GM21576 (cell line): ENCODE results near the gene NCKAP5.
"Not testable (repeated sequence)": the region's sequence is repeated elsewhere in the genome, so short reads cannot be mapped to it uniquely, and the experiment has no call there.

Experiments used
- ATAC-seq: cut with Tn5 transposase; IDR thresholded peaks from one replicate; pipeline ENCODE4 v1.9.1; 2021; ENCODE audit warnings: mild to moderate bottlenecking, moderate library complexity; ENCODE audit not compliant: unreplicated experiment

The NCKAP5 gene

DNA sequence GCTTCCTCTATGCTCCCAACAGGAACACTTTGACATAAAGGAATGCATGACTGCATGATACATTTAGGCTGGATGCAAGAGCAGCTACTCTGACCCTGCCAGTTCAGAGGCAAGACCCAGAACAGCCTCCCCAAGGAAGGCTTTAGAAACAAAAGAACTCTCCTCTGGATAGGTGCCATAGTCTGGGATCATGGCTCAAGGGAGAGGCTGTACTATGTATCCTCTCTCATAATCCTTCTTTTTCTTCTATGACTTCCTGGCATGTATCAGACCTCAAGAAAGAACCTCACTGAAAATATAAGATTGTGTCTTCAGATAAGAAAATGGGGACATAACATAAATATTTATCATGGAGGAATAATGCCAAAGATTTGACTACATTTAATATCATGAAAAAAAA, 704.3 kb downstream of the NCKAP5 start:
- no peak for ATAC-seq

DNA sequence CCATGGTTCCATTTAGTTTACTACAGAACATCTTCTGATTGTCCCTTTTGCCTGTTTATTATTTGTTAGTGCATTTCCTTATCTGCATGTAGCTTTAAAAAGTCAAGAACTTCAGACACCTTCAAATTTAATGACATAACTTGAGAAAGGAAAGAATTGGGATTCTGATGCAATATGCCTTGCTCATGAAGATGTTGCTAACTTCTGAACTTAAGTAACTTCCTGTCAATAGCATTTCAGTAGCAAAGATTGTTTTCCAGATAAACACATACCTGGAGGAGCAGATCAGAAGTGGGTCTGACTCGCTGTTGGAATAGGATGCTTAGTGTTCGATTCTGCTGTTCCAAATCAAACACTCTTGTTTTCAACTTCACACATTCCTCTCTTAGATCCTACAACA, 708.0 kb downstream of the NCKAP5 start:
- no peak for ATAC-seq

DNA sequence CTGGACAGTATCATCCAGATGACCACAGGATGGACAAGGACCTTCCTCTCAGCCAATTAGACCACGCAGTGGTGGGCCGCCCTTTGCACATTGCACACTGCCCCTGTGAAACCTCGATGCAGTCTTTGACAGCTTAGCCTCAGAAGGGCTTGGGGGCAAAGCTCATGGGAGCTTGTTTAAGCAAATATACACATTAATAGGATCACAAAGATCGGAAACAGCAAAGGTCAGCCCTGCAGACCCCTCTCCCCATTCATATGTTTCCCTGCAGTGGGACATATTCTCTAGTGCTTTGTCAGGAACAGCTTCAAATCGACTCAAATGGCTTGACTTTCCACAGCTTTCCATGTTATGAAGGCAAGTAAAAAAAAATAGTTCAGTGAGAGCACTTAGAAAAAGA, 708.7 kb downstream of the NCKAP5 start:
- no peak for ATAC-seq

DNA sequence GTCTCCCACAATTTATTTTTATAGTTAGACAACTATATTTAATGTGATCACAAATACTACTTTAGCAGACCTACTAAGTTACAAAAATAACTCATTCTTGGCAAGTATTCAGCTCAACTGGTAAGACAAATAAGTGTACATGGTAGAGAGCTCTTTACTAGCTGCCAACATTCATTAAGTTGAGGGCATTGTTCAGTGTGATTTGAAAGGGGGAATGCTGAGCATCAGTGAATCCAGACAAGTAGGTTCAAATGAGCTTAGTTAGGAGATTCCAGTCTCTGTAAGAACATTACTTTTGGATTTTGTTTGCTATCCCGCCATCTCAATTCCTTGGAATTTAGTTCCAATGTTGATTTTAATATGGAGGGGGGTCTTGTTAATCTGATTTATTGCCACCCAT, 710.9 kb downstream of the NCKAP5 start:
- no peak for ATAC-seq

DNA sequence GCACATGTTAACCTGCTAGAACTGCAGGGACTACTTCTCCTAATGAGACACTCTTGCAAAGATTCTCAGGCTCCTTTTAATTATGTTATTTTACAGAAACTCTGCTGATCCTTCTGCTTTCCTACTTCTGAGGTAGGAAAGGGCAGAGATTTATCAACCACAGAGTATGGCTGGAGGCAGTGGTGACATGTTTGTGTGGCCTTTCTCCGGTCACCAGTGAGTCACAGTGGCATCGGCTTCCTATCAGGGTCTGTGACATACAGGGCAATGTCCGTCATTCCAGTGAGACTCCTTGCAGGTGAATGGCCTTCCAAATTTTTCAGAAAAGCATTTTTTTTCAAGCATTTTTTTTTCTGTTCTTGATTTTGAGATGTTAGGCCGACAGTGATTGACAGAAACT, 717.6 kb downstream of the NCKAP5 start:
- ATAC-seq, result no peak

DNA sequence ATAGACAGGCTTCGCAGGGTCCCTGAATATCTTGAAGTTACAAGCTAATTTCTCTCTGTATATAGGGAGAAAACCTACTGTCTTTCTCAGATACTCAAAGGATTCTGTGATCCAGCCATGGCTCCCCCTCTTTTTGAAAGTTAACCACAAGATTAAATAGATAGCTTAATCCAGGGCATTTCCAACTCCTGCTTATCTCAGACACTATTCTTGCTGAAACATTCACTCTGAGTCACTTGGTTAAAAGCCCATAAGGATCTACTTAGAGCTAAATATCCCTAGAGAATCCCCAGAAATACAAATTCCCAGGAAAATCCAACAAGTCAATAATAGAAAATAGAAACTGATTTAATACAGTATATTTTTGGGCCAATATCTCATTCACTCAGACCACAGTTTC, 719.1 kb downstream of the NCKAP5 start:
- no peak for ATAC-seq

DNA sequence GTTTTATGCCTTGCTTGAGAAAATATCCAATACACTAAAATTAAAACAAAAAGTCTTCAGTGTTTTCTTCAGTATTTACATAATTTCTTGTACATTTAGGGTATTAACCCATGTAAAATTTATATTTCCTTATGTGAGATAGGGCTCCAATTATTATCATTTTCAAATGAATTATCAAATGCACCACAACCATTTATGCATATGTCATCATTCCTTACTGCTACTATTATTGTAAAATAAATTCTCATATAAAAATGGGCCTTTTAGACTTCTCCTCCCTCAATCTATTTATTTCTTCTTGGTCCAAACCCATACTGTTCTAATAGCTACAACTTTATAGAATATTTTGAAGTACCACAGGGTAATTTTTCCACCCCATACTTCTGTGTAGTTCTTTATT, 722.9 kb downstream of the NCKAP5 start:
- no peak for ATAC-seq

DNA sequence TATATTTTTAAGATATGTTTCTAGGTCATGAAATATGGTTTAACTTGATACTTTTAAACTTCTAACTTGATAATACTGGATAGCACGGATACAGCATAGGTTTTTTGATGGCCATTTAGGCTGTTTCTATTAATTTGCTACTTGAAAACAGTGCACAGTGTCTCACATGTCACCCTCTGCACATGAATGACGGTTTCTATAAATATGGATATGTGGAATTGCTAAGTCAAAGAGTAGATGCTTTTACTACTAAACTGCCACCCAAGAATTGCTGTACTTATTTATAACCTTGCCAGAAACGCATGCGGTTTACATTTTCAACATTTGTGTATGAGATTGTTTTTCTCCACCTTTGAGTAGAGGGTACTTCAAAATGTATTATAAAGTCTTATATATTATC, 723.7 kb downstream of the NCKAP5 start:
- no peak for ATAC-seq

DNA sequence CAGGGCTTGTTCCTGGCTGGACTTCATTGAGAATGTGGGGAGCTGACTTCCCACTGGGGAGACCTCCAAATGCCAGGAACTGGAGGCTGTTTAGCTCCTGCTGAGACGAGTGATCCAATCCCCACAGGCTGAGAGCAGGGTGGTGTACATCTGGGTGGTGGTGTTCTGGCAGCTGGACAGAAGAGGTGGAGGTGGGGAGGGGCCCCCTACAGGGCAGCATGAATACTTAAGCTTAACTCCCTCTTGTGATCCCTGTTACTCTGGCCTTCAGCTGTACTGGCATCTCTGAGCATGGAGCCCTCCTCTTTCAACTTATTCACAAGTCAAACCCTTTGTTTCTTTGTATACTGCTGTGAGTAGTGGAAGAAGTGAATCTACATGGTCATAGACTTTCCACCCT, 730.5 kb downstream of the NCKAP5 start:
- no peak for ATAC-seq

DNA sequence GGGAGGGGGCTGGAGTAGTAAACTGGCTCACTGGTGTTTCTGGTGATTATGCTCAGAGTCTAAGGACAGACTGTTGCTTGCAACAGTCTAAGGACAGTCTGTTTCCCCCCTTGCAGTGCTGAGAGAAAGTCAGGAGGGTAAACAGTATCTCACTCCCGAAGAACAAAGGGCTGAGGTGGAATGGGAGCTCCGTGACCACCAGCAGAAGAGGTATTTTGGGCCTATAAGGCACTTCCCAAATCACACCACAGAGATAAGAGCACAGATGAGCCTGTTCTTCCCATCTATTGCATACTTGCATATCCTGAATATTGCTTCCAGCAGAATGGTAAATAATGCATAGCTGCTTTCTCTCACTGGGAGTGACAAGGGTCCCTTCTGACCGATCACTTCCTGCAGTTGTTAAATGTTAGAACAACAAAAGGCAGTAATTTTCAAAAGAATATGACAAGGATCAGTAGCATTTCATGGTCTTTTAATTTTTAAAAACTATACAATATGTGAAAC, 737.9 kb downstream of the NCKAP5 start:
- no peak for ATAC-seq

DNA sequence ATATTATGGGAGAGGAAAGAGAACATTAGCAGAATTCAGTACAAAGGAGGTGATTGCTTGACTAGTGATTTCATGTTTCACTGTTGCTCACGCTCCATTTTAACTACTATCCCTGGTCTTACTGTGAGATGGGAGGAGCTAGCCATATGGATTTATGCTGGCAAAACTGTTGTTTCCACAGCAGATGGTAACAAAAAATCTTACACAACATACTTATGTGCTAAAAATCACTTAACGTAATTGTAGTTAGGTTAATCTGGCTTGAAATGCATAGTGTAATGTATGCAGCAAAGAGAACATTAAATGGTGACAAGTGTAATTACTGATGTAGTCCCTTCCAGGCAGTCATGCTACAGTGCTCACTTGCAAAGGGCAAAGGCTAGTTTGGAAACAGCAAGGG, 742.7 kb downstream of the NCKAP5 start:
- no peak for ATAC-seq

DNA sequence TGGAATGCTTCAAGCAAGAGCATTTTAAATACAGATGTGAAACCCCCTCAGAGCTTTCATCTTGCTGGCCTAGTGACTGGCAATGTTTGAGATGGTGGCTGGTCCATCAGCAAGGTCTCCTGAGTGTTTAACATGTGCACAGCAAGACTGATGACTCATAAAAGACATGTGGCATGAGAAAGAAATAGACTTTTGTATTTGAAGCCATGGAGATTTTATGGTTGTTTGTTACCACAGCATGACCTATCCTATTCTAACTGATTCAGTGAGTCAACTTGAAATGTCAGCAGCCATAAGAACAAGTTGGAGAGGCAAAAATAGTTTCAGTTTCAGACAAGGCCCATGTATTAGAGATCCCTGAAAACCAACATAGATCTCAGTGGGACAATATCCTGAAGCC, 743.5 kb downstream of the NCKAP5 start:
- no peak for ATAC-seq

DNA sequence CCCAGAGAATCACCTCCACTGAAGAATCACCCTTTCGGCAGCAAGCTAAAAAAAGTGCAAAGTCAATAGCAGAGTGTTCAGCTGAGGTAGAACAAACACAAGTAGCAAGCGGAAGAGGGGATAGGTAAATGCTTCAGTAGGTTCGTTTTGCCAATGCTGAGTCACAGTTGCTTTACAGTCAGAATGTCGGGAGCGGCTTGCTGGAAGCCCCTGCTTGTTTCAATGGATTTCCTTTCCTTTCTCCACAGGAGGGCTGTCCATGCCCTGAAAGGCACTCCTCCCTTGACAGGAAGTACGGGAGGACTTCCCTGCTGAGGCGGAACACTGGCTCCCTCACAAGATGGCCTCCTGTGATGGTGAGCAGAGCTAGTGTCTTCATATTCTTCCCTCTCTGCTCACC, 752.0 kb downstream of the NCKAP5 start:
- ATAC-seq, result no peak

DNA sequence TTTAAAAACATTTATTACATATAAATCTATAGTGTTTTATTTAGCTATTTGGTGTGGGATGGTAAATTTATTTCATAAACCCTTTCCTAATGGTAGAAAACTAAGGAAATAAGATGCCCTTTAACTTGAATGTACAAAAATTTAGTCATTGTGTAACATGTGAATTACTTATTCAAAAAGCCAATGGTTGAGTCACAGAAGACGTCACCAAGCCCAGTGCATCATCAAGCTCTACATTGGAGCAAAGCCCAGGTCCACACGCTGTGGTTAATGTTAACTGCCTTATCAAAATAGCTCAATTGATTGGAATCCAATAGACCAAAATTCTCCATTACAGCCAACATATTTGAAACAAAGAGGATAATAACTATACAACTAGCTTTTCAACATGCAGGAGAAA, 752.7 kb downstream of the NCKAP5 start:
- no peak for ATAC-seq

DNA sequence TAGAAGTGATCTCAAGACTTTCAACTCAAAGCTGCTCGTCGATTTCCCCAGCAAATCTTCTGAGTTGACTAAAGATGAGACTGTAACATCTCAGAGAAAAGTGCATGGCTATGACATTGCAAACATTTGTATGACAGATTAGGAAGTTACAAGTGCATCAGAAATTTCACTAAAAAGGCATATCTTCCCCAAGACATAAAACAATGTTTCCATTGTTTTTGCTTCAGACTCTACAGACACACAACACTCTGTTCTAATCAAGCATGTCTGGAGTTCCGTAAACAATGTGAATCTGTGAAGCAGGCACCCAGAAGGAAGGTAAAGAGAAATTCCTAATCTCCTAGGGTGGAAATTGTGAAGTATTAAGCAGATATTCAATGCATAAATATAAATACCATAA, 753.6 kb downstream of the NCKAP5 start:
- no peak for ATAC-seq

DNA sequence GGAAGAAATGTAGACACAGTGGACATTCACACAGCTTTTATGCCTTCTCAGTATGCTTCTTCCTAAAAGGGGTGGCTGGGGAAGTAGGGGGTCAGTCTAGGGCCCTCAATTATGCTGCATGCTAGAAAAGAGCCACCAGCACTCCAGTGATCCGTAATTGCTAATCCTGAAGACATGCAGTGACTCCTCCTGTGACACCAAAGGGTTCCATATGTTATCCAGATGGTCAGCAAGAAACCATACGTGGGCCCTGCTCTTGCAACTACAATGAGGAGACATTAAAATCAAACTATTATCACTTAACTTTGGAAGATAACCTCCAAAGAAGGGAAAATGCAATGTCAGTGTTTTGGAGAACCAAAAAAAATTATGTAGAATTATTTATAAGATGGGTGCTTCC, 754.8 kb downstream of the NCKAP5 start:
- no peak for ATAC-seq

DNA sequence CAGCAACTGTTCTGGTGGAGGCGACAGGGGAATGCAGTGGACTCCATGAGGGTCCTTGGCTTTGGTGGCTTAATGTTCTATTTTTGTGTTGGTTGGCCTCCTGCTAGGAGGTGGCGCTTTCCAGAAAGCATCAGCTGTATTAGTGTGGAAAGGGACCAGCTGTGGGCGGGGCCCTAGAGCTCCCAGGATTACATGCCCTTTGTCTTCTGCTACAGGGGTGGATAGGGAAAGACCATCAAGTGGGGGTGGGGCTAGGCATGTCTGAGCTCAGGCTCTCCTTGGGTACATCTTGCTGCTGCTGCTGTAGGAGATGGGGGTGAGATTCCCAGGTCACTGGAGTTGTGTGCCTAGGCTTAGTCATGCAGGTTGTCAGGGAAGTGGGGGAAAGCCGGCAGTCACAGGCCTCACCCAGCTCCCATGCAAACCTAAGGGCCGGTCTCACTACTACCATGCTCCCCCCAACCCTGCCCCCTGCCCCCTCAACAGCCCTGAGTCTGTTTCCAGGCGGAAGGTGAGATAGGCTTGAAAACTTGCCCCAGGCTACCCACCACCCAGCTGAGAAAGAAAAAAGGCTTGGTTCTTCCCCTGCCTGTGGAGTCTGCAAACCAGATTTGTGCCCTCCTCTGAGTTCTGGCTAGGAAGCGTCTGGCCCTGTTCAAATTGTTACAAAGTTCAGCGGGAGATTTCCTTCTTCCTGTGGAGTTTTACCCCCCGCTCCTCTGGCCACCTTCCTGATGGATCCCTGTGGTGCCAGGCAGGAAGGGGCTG, 756.9 kb downstream of the NCKAP5 start:
- ATAC-seq, result no peak

DNA sequence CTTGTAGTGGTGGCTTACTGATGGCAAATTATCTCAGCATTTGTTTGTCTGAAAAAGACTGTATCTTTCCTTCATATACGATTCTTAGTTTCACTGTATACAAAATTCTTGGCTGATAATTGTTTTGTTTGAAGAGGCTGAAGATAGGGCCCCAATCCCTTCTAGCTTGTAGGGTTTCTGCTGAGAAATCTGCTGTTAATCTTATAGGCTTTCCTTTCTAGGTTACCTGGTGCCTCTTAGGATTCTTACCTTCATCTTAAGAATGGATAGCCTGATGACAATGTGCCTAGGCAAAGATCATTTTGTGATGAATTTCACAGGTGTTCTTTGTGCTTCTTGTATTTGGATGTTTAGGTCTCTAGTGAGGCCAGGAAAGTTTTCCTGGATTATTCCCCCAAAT, 758.3 kb downstream of the NCKAP5 start:
- not testable (repeated sequence) for ATAC-seq

DNA sequence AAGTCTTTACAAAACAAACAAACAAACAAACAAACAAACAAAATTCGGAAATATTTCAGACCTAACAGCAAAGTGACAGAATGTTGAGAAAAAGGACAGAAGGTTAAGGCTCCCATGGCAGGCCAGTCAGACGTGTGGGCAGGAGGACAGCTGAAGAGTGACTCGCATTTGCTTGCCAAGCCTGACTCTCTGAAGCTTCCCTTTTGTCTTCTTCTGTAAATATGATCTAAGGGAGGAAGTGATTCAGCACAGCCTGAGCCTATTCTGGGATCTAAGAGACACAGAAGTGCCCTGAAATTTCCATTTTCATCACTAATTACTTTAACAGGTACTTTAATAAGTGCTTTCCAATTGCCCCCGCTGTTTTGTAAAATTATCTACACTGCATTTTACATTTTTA, 764.2 kb downstream of the NCKAP5 start:
- no peak for ATAC-seq

DNA sequence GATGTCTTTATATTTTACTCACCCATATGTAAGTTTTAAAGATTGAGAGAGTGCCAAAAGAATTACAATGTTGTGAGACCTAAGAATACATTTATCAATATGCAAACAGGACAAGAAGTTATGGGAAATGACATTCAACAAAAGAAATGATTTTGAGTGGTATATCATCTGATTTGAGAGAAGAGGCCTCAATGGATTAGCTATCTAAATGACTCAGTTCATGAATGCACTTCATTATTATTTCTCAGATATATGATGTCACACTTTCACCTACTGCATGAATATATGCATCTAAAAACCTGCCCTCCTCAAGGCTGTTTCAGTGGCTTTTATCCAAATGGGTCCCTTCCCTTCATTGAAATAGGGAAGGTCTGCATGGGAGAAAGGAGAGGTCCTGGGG, 769.9 kb downstream of the NCKAP5 start:
- no peak for ATAC-seq

DNA sequence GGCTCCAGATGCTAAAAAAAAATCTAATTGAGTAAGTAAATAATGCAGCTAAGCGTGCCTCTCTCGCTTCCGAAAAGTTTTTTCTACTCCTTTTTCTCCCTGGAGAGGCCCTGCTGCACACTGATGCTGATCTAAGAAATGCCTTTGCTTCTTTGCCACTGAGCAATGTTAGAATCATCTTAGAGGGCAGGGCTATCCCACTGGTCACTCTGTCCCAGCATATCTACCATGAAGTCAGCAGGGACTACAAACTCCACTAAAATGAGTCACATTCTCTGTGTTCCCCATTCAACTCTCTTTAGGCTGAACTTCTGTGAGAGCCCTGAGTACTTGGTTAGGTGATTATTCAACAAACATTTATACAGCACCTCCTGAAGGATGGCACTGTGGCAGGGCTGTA, 770.7 kb downstream of the NCKAP5 start:
- no peak for ATAC-seq

DNA sequence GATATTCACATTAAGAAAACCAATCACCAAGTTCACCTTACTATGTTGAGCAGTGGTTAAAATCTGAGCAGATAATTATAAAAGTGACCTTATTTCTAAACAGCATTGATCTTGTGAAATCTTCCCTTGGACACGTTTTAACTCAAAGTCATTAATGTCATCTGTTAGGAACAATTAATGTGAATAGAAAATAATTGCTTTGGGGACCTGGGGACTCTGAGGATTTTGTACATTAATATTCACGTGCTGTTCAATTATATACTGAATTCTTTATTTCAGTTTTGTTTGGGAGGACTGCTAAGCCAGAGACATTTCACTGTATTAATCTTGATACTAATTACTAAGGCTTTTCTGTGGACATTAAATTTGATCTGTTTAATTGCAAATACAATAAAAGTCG, 771.2 kb downstream of the NCKAP5 start:
- no peak for ATAC-seq

DNA sequence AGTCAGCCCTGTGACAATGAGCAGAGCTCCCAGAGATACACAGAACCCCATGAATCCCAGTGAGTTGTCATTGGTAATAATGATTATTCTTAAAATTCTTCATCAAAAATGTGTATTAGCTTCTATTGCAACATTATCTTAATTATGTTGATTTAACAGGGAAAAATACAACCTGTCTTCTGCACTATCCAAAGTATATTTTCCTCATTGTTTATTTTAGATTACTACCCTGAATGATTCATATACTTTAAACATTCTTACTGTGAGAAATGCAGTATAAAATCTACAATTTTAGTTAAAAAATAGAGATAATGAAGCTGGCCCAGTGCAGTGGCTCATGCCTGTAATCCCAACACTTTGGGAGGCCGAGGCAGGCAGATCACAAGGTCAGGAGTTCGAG, 773.0 kb downstream of the NCKAP5 start:
- no peak for ATAC-seq
